Breast epithelium (tissue), 4 donors: ENCODE measurements around the gene POLD1. TPM values are rescaled to one million over a fixed set of nuclear protein-coding genes. Genes with fewer than 3 reads are reported as not detected.
A peak's percentile ranks its signal among the peaks of the same experiment; 100 is the strongest.

Experiments used
- DNase-seq, 2 donors: peaks; one replicate each; pipeline ENCODE4 v3.0.0-alpha.2; 2019; ENCODE audit warnings: low spot score in 2 of 2
- H3K27ac ChIP-seq, 2 donors: fragments of 200-600 bp; sonication (generic) in 1 of 2; one replicate each; pipeline ENCODE4 v1.5.1; 2016 to 2019; ENCODE audit warnings: mild to moderate bottlenecking in 1 of 2
- H3K27me3 ChIP-seq, 2 donors: fragments of 200-600 bp; sonication (generic) in 1 of 2; one replicate each; pipeline versions ENCODE4 v1.5.1 to v1.6.0; 2017 to 2019; ENCODE audit warnings: control low read depth in 1 of 2, mild to moderate bottlenecking in 1 of 2
- H3K36me3 ChIP-seq: fragments of 200-600 bp; one replicate; pipeline ENCODE4 v1.5.1; 2019
- H3K4me1 ChIP-seq, 2 donors: fragments of 200-600 bp; sonication (generic); one replicate each; pipeline ENCODE4 v1.5.1; 2016 to 2019; ENCODE audit warnings: control low read depth in 1 of 2
- H3K4me3 ChIP-seq, 3 donors: fragments of 200-600 bp; sonication (generic); 1 replicate in 2 of 3; 2 replicates in 1 of 3; pipeline ENCODE4 v1.5.1; 2016 to 2019; ENCODE audit warnings: mild to moderate bottlenecking in 3 of 3, moderate library complexity in 2 of 3
- H3K9me3 ChIP-seq, 2 donors: fragments of 200-600 bp; sonication (generic) in 1 of 2; one replicate each; pipeline ENCODE4 v1.5.1; 2016 to 2019; ENCODE audit warnings: control low read depth in 1 of 2
- POLR2A ChIP-seq: fragments of 450-650 bp; IDR thresholded peaks from one replicate; pipeline ENCODE4 v1.6.1; 2016; ENCODE audit warnings: antibody characterized with exemption, mild to moderate bottlenecking, moderate library complexity
- POLR2AphosphoS5 ChIP-seq, 3 donors: sonication (generic); formaldehyde crosslinking; IDR thresholded peaks; one replicate each; pipeline ENCODE4 v1.6.1; 2017; ENCODE audit warnings: antibody characterized with exemption in 3 of 3
- intact Hi-C: fragments of 100-400 bp; cut with DNase I; formaldehyde crosslinking; loops from one replicate; pipeline ENCODE4 v1.15.1; 2023; ENCODE audit warnings: low total_unique reads
- total RNA-seq, 3 donors: library from RNA; depleted of rRNA; stranded (reverse); fragments of >200 nt; gene quantifications; one replicate each; pipeline ENCODE4 v1.1.0, GENCODE V29; 2016
- TF ChIP-seq, protein P1 (sequence below), 3 donors: fragments of 450-650 bp; IDR thresholded peaks; one replicate each; pipeline ENCODE4 v1.5.1; 2016 to 2017; ENCODE audit warnings: antibody characterized with exemption in 3 of 3, mild to moderate bottlenecking in 3 of 3, moderate library complexity in 3 of 3

Gene POLD1
- total RNA-seq, 3 donors from 2014 or later: 13.8 to 17.3 (median 16.0) TPM

GRCh38 chr19:50357178-50358100, 26.7 kb upstream of the POLD1 start:
- Histone ChIP-seq H3K4me1 (no peaks in the 10 kb centered on the region), H3K27ac (peak overlapping the region; percentile 90 to 92), H3K27me3 (no peaks in the 10 kb centered on the region), H3K4me3 (peak overlapping the region; percentile 28 to 75 (median 59)), H3K36me3 (no peaks in the 10 kb centered on the region), H3K9me3 (no peaks in the 10 kb centered on the region)
- intact Hi-C loops: loop anchor here (10.0 kb wide), 1 partner anchor 97 kb away; no protein-coding TSS in a partner anchor
- TF ChIP-seq POLR2A: no peak
- peak in 2 of 3 donors; percentile 10 to 71 for TF ChIP-seq POLR2AphosphoS5 (IDR thresholded peaks at IDR 0.05)
- TF ChIP-seq, protein P1, sequence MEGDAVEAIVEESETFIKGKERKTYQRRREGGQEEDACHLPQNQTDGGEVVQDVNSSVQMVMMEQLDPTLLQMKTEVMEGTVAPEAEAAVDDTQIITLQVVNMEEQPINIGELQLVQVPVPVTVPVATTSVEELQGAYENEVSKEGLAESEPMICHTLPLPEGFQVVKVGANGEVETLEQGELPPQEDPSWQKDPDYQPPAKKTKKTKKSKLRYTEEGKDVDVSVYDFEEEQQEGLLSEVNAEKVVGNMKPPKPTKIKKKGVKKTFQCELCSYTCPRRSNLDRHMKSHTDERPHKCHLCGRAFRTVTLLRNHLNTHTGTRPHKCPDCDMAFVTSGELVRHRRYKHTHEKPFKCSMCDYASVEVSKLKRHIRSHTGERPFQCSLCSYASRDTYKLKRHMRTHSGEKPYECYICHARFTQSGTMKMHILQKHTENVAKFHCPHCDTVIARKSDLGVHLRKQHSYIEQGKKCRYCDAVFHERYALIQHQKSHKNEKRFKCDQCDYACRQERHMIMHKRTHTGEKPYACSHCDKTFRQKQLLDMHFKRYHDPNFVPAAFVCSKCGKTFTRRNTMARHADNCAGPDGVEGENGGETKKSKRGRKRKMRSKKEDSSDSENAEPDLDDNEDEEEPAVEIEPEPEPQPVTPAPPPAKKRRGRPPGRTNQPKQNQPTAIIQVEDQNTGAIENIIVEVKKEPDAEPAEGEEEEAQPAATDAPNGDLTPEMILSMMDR (IDR thresholded peaks at IDR 0.05): peak; percentile 84 to 95 (median 85)
- peak; percentile 72 to 77 for DNase-seq

GRCh38 chr19:50358483-50359327, 25.4 kb upstream of the POLD1 start:
- intact Hi-C loops: loop anchor here (10.0 kb wide), 1 partner anchor 96 kb away; no protein-coding TSS in a partner anchor
- TF ChIP-seq, protein P1 (IDR thresholded peaks at IDR 0.05): no peak
- peak; percentile 35 to 91 (median 43) for TF ChIP-seq POLR2AphosphoS5 (IDR thresholded peaks at IDR 0.05)
- TF ChIP-seq POLR2A: peak; percentile 47
- Histone ChIP-seq H3K36me3 (no peaks in the 10 kb centered on the region), H3K9me3 (no peaks in the 10 kb centered on the region), H3K4me1 (no peaks in the 10 kb centered on the region), H3K27ac (peak overlapping the region; percentile 90 to 92), H3K27me3 (no peaks in the 10 kb centered on the region), H3K4me3 (peak overlapping the region; percentile 28 to 75 (median 59))
- DNase-seq: peak in 1 of 2 donors; percentile 54

DNA sequence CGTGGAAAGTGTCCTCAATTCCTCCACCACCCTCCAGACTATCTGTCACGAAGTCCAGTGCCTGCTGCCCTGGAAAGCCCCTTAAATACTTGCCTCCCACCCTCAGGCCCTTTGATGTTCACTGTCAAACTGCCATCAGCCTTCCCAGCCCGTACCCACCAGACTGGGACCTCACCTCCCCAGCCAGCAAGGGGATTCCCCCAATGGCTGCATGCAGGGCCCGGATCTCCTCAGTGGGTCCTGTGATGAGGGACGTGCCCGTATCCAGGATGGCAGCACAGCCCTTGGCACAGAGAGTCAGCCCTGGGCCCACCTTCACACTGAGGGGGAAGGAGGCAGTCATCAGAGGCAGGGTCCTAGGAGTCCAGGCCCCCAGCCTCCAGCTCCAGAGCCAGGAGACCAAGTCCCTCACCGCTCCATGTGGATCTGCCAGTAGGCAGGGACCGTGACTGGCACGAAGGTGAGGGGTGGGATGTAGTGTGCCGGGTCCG, 24.8 kb upstream of the POLD1 start:
- Histone ChIP-seq H3K27me3 (no peaks in the 10 kb centered on the region), H3K4me1 (no peaks in the 10 kb centered on the region), H3K27ac (no peak overlapping the region), H3K4me3 (no peak overlapping the region), H3K36me3 (no peaks in the 10 kb centered on the region), H3K9me3 (no peaks in the 10 kb centered on the region)
- intact Hi-C loops: loop anchor here (10.0 kb wide), 1 partner anchor 95 kb away; no protein-coding TSS in a partner anchor
- TF ChIP-seq, protein P1 (IDR thresholded peaks at IDR 0.05): no peak
- no peak for TF ChIP-seq POLR2A
- no peak for TF ChIP-seq POLR2AphosphoS5 (IDR thresholded peaks at IDR 0.05)
- no peak for DNase-seq

DNA sequence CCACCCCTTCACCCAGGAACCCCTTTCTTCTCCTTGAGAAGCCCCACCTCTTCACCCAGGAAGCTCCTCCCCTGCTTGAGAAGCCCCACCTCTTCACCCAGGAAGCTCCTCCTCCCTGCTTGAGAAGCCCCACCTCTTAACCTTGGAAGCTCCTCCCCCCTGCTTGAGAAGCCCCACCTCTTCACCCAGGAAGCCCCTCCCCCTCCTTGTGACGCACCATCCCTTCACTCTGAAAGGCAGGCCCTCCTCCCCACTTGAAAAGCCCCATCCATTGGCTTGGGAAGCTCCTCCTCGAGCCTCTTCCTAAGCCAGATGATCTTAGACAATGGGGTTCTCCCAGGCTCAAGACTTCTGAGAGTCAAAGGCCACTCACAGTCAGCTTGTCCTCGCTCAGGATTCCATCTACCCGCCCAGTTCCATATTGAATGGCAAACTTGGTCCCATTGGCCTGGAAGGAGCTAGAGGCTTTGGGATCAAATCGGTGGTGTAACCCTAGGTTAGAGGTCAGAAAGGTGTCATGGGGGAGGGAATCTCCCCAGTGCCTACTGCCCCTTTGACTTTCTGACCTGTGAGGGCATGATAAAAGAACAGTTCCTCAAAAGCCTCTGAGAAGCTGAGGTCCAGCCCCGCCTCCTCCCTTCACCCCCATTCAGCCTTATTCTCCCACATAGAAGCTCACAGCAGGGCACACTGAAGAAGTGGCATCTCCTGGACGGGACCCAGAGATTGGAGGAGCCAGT, 22.7 kb upstream of the POLD1 start:
- H3K27me3 ChIP-seq: no peaks in the 10 kb centered on the region
- no peak overlapping the region for H3K27ac ChIP-seq
- intact Hi-C loops: no loop called here
- H3K36me3 ChIP-seq: no peaks in the 10 kb centered on the region
- no peaks in the 10 kb centered on the region for H3K4me1 ChIP-seq
- no peak for DNase-seq
- H3K9me3 ChIP-seq: no peaks in the 10 kb centered on the region
- no peak overlapping the region for H3K4me3 ChIP-seq
- TF ChIP-seq POLR2AphosphoS5 (IDR thresholded peaks at IDR 0.05): no peak
- TF ChIP-seq POLR2A: no peak
- TF ChIP-seq, protein P1 (IDR thresholded peaks at IDR 0.05): no peak
